HG03469 (cell line): ENCODE data around the gene UBE3C.
"Not testable (repeated sequence)": the region's sequence is repeated elsewhere in the genome, so short reads cannot be mapped to it uniquely, and the experiment has no call there.

Experiments used
- ATAC-seq: cut with Tn5 transposase; IDR thresholded peaks from one replicate; pipeline ENCODE4 v1.9.1; 2021; ENCODE audit warnings: mild to moderate bottlenecking, moderate library complexity, moderate number of reproducible peaks; ENCODE audit not compliant: unreplicated experiment

Gene UBE3C

DNA sequence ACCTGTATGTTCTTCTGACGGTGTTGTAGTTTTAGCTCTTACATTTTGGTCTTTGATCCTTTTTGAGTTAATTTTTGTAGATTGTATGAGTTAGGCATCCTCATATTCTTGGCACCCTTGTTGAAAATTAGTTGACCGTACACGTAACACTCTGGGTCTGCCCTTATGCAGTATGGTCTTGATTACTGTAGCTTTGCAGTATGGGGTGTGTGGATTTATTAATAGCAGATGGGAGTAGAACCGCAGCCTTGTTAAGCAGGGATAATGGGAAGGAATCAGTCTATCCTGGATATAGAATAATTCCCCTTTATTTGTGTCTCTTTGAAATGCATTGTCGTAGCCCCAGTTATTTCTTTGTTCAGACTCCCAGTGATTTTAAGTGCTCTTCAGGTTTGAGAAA, 95.5 kb downstream of the UBE3C start:
- no peak for ATAC-seq

DNA sequence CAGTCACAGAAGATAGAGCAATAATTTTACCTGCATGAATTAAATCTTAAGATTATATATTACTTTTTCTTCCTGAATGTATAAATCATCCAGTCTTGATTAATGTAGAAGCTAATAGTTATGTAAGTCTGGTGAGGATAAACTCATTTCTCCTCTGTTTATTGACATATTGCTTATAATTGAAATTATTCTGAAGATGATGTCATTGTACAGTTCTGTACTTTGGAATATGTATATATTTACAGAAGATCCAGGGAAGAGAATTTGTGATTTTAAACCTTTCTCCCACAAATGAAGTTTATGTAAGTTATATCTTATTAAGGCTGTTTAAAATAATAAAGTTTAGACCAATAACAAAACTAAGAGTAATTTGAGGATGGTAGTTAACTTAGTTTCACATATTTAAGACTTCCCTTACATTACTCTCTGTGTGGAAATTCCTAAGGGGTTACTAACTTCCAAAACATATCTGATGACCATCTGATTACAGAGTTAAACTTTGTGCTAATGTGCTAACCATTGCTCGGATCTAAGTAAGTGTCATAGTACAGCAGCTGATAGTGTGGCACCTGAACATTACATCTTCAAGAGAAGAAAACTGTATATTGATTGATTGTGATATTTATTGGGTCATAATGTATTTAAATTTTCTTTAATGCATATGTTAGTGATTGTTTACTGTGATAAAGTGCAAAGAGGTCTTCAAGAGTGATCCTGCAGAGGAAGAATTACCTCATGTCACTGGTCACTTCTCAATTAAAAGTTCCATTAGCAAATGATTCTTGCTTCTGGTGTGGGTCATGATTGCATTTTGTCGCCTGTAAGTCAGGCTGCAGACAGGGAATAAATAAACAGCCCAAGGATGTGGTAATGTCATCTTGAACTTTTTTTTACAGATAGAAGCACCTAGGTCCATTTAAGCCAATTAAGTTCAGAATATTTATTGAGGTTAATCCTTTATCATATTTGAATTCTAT, 96.9 kb downstream of the UBE3C start:
- no peak for ATAC-seq

DNA sequence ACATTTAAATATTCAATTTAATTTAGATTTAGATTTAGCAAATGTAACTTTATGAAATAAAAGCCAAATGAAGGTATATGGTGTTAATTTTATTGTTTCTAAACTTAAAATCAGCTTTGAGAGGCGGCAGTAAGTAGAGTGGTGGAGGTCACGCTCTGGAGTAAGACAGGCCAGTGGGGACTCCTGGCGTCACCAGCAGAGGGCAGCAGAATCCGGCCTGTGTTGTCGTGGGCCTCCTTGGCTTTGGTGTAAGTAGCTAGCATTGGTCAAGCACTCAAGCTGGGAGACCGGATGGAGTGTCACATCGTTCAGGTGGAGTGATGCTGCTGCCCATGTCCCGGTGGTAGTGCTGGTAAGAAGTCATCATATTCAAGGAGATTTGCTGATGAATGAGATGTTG, 99.4 kb downstream of the UBE3C start:
- ATAC-seq: no peak

DNA sequence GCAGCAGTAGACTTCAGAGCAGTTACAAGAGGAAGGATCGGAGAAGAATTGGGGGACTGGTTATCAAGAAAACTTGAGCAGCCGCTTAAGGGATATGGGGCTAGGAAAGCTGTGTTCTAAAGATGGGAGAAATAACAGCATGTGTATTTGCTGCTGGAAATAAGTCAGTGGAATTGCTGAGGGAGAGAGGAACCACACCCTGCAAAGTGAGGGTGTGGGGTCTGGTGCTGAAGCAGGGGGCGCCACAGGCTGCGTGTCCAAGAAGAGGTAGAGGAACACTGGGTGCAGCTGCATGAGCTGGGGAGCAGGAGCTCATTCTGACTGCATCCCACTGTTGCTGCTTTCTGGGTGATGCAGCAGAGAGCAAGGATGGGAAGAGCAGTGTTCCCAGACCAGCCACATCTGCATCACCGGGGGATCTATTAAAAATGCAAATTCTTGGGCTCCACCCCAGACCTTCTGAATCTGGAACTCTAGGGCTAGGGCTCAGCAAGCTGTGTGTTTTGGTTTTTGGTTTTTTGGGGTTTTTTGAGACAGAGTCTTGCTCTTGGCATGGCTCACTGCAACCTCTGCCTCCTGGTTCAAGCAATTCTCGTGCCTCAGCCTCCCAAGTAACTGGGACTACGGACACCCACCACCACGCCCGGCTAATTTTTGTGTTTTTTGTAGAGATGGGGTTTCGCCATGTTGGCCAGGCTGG, 101.0 kb downstream of the UBE3C start:
- ATAC-seq: no peak

DNA sequence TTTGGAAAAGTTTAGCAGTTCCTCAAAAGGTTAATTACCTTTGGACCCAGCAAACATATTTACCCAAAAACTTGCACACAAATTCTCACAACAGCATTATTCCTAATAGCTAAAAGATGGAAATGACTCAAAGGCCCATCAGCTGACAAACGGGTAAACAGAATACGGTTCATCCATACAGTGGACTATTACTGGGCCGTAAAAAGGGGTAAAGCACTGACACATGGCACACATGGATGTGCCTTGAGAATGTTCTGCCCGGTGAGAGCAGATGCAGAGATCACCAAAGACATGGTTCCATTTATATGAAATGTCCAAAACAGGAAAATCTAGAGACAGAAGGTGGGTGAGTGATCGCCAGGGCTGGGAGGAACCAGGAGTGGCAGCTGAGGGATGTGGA, 102.9 kb downstream of the UBE3C start:
- no peak for ATAC-seq

DNA sequence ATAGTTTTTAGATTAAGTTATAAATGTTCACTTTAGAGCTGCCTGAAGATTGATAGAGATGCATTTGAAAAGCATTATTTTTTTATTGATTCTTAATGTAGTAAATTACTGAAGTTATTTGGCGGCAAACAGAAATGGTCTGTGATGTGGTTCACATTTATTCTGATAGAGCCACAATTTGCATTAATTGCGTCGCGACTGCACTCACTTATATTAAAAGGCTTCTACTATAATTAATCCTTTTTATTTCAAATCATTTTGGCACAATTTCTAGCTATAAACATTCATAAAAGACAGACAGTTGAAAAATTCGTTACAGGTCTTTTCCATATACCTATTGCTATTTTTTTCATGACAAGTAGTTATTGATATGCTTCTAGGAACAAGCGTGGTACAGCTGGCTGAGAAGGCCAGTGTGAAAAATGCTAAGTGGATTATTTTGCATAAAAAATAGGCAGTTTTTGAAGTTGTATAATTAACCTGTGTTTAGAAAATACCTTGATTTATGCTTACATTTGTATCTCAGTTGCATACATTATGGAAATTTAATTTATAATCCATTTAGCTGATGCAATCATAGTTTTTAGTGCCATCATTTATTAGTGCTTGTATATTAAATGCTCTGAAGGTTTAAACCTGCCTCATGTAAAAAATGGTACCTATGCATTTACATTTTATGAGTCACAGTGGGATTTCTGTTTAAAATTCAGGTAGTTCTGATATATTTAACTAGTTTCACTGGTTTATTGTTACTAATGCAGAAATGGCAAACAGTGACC, 106.0 kb downstream of the UBE3C start:
- ATAC-seq: no peak

DNA sequence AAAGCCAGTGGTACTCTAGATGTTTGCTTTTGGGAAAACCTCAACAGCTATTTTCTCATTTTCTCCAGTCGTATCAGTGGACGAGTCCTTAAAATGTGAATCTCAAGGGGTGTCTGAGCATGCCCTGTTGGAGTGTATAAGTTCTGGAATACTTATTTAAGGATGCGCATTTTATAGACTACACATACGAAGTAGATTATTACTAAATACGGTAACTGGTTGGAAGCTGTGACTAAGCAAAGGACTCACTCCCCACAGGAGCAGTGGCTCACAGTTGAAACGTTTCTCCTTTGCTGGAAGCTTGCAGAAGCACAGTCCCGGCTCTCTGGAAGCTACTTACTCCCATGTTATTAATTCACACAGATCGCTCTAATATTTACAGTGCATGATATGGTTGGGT, 107.3 kb downstream of the UBE3C start:
- ATAC-seq: no peak

DNA sequence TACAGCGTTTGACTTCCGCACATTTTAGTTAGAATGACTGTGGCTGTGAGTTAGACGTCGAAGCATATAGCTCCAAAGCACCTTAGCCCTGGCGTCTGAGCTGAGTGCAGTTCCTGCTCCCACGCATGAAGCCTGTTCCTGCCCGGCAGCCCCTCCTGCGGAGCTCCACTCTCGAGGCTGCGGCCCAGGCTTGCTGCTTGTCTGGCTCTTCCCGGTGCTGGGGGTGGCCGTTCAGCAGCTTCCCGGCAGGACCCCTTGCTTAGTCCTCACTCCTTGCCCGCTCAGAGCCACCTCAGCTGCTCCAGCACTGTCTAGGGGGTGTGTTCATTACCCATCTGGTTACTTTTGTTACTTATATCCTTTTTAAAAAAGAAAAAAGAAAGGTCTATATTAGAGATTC, 109.9 kb downstream of the UBE3C start:
- no peak for ATAC-seq

DNA sequence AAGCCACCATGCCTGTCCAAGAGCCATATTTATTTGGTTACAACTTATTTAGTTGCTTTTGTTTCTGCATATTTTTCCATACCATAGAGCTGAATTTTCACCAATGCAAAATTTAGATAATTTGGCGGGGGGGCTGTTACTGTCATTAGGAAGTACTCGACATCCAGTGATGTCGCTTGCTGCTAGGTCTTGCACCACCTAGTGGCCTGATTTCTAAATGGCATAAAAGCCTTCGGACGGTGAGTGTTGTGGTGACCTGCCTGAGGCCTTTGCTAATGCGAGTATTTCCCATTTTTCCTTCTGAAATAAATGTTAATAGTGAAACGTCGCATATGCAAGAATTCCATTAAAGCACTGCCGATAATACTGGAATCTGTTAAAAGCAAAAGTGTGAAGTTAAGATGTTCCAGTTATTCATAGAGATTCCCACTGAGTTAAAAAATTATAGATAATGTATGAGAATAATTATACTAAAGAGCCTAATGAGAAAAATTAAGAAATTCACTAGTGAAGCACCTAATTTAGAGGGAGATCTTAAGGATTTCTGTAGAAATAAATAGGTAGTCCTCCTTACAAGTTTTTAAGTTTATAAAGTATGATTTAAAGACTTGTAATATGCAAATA, 112.0 kb downstream of the UBE3C start:
- ATAC-seq: peak; percentile 74

DNA sequence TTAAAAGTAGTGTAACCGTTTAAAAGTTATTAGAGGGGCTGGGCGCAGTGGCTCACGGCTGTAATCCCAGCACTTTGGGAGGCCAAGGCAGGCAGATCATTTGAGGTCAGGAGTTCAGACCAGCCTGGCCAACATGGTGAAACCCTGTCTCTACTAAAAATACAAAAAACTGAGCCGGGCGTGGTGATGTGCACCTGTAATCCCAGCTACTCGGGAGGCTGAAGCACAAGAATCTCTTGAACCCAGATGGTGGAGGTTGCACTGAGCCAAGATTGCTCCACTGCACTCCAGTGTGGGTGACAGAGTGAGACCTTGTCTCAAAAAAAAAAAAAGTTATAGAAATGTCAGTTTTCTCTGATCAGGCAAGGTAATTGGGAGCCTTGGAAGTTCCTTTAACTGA, 113.1 kb downstream of the UBE3C start:
- not testable (repeated sequence) for ATAC-seq

DNA sequence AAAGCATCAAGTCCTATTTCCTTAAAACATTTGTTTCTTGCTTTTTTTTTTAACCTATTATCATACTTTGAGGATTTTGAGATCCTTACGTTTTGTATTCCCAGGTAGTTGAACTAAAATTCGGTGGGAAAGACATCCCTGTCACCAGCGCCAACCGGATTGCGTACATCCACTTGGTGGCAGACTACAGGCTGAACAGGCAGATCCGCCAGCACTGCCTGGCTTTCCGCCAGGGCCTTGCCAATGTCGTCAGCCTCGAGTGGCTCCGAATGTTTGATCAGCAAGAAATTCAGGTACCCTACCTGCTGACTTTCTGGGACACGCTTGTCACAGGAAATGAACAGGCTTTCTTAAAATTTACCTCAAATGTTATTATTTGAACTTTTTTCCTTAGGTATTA, 115.1 kb downstream of the UBE3C start:
- ATAC-seq: no peak

DNA sequence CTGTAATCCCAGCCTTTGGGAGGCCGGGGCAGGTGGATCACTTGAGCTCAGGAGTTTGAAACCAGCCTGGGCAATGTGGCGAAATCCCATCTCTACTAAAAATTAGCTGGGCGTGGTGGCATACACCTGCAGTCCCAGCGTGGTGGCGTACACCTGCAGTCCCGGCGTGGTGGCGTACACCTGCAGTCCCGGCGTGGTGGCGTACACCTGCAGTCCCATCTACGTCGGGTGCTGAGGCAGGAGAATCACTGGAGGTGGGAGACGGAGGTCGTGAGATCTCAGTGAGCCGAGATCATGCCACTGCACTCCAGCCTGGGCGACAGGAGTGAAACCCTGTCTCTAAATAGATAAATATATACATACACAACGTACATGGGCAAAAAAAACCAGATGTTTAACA, 116.1 kb downstream of the UBE3C start:
- not testable (repeated sequence) for ATAC-seq

DNA sequence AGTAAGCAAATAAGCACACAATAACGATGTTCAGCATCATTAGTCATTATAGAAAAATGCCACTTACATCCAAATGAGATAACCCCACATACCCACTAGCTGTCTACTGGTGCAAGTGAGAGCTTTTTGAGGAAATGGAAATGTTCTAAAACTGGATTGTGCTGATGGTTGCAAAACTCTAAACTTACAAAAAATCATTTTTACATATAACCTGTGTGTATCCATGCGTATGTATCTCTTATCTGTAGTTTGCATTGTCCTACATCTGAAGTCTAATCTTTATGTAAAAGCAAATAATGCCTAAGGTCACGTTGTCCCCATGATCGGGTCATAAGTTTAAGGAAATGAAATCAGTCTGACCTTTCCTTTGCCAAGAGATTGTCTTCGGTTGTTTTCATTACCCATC, 116.5 kb downstream of the UBE3C start:
- ATAC-seq: no peak

DNA sequence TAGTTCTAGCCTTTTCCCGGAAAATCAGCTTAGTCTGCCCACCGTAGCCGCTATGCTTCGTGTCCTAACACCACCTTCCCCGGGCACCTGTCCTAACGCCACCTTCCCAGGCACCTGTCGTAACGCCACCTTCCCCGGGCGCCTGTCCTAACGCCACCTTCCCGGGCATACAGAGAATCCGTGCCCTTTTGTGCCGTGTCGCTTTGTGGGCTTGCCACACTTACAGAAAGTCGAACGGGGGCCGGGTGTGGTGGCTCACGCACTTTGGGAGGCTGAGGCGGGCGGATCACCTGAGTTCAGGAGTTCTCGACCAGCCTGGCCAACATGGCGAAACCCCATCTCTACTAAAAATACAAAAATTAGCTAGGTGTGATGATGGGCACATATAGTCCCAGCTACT, 124.4 kb downstream of the UBE3C start:
- no peak for ATAC-seq

DNA sequence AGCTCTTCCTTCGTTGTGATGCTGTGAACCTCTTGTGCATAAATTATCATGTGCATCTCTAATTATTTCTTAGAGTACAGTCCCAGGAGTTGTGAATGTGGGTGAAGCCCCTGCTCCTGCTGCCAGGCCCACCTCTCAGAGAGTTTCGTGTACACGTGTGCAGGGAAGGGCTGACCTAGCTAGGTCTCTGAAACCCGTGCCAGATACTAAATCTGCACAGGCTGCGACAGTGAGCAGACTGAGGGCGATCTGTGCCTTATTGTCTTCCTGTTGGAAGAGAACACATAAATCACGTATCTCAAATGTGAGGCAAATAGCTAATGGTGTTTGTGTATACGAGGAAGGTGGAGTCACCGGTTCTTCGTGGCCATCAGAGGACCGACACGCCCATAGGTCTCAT, 126.3 kb downstream of the UBE3C start:
- no peak for ATAC-seq

DNA sequence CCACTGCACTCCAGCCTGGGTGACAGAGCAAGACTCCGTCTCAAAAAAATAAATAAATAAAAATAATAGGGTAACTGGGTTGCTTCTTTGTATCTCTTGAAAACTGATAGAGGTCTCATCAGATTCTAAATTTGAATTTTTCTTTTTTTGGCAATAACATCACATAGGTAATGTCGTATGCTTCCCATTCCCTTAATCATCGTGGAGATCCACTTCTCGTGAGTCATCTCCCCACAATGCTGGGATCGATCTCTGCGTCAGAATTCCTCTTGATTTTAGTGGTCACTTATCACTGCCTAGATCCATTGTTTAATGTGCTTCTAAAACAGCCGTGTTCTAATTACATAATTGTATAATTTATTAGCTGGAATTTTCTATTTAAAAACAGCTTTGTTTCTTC, 127.5 kb downstream of the UBE3C start:
- no peak for ATAC-seq

DNA sequence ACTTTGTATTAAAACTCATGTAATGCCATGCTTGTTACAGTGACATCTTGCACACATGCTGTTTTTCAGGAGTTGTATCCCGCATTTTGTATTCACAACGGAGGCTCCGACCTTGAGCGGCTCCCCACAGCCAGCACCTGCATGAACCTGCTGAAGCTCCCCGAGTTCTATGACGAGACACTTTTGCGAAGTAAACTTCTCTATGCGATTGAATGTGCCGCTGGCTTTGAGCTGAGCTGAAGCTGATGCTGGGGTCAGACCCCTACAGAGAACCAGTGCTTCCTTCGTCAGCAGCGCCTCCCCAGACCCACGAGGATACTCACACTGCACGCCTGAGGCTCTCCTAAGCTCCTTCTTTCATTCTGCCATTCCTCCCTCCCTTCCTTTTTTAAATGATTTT, 128.8 kb downstream of the UBE3C start:
- ATAC-seq: no peak

DNA sequence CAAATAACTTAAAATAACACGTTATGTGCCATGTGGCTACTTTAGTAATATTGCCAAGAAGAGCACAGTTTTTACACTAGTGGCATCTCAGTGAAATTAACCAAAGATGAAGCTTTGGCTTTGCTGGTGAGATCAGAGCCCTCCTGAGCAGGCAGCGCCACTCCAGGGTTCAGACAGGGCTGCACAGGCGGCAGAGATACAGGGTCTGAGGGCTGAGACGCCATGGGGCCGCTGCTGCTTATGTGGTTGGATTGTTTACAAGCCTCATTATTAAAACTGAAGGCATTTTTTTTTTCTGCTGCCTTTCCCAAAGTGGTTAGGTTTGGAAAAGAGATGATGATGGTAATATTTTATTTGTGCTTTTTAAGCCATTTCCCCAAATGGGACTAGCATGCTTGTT, 129.2 kb downstream of the UBE3C start:
- ATAC-seq: no peak

DNA sequence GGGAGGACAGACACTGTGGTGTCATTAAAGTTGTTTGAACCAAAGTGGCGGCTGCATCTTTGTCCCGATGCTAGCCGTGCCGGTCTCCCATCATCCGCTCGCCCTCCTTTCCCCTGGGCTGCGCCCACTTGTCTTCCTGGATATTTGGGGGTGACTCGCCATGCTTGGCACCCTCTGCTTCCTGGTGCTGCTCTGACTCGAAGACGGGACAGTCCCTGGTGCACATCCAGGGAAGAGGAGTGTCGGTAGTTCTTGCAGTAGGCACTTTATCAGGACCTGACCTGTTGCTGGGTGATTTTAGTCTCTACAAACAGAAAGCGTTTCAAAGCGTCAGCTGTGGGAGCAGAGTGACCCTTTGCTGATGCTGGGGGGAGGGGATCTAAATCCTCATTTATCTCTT, 129.8 kb downstream of the UBE3C start:
- ATAC-seq: no peak

DNA sequence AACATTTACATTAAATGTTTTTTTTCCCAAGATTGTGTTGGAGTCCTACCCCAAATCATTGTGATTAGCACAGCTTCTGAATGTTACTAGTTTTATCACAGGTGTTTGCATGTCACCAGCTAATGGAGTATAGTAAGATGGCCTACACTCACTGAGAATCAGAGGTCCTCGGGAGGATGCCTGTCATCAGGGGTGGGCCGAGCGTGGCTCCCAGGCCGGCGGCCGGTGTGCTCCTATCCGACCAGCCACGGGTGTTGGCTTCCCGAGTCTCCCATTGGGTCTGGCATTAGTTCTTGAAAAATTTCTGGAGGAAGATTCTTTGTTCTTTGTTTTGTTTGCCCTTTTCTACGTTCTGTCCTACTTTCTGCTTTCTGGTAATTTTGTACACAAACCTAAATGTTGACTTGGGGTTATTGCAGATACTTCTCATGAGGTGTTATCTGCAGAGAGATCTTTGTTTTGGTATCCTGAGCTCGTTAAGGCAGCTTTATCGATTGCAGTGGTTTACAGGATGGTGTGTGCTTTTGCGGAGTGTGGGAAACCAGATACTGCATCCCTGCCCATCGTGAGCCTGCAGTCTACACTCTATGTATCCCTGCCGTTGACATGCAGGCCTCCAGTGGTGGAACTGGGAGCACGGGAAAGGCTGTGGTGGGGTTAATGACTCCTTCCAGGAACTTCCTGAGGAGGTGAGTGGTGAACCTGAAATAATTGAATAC, 130.8 kb downstream of the UBE3C start:
- no peak for ATAC-seq
